ENCODE results near the gene GRIK4.

DNA sequence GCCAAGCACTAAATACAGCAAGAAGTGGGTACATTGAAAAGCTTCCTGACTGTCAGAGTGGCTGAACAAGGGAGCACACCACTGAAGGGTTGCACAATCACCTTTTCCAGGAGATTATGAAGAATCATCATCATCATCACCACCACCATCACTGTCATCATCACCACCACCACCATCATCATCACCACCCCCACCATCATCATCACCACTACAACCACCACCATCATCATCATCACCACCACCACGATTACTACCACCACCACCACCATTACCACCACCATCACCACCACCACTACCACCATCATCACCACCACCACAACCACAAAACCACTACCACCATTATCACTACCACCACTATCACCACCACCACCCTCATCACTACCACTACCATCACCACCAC, 364.4 kb downstream of the GRIK4 start:
- TF ChIP-seq POLR2A (IDR thresholded peaks at IDR 0.05; ENCODE audit: low read depth, low read length) (no peak), BHLHE40 (IDR thresholded peaks at IDR 0.05; ENCODE audit: low read depth, low read length) (no peak), CHD1 (IDR thresholded peaks at IDR 0.05; ENCODE audit: low read depth, low read length) (no peak)
- TF ChIP-seq, protein P1, sequence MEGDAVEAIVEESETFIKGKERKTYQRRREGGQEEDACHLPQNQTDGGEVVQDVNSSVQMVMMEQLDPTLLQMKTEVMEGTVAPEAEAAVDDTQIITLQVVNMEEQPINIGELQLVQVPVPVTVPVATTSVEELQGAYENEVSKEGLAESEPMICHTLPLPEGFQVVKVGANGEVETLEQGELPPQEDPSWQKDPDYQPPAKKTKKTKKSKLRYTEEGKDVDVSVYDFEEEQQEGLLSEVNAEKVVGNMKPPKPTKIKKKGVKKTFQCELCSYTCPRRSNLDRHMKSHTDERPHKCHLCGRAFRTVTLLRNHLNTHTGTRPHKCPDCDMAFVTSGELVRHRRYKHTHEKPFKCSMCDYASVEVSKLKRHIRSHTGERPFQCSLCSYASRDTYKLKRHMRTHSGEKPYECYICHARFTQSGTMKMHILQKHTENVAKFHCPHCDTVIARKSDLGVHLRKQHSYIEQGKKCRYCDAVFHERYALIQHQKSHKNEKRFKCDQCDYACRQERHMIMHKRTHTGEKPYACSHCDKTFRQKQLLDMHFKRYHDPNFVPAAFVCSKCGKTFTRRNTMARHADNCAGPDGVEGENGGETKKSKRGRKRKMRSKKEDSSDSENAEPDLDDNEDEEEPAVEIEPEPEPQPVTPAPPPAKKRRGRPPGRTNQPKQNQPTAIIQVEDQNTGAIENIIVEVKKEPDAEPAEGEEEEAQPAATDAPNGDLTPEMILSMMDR (conservative IDR thresholded peaks at IDR 0.05; ENCODE audit: low read depth, low read length), result no peak
